ENCODE results near the gene AANAT. TPM values are rescaled to one million over a fixed set of nuclear protein-coding genes. Genes with fewer than 3 reads are reported as not detected.

AANAT gene
- total RNA-seq, 3 donors from 2014 or later (not counting 1 experiment from before 2014, with no cell fraction given): 0.28 to 0.50 TPM; not detected in 1

- no peaks in the 10 kb centered on the region for H3K9me3 Mint-ChIP-seq
- TF ChIP-seq, protein P1, sequence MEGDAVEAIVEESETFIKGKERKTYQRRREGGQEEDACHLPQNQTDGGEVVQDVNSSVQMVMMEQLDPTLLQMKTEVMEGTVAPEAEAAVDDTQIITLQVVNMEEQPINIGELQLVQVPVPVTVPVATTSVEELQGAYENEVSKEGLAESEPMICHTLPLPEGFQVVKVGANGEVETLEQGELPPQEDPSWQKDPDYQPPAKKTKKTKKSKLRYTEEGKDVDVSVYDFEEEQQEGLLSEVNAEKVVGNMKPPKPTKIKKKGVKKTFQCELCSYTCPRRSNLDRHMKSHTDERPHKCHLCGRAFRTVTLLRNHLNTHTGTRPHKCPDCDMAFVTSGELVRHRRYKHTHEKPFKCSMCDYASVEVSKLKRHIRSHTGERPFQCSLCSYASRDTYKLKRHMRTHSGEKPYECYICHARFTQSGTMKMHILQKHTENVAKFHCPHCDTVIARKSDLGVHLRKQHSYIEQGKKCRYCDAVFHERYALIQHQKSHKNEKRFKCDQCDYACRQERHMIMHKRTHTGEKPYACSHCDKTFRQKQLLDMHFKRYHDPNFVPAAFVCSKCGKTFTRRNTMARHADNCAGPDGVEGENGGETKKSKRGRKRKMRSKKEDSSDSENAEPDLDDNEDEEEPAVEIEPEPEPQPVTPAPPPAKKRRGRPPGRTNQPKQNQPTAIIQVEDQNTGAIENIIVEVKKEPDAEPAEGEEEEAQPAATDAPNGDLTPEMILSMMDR (IDR thresholded peaks at IDR 0.05): no peak
- H3K36me3 Mint-ChIP-seq: no peaks in the 10 kb centered on the region
- Histone ChIP-seq H3K36me3 (ENCODE audit: control insufficient read depth, insufficient read depth, low read length) (no peaks in the 10 kb centered on the region), H3K4me3 (ENCODE audit: low read length) (no peak overlapping the region), H3K27ac (ENCODE audit: low read length) (no peak overlapping the region), H3K9me3 (ENCODE audit: control insufficient read depth, insufficient read depth, low read length) (no peaks in the 10 kb centered on the region), H3K4me1 (ENCODE audit: control insufficient read depth, insufficient read depth, low read length) (no peaks in the 10 kb centered on the region), H3K27me3 (ENCODE audit: control insufficient read depth, insufficient read depth, low read length) (no peaks in the 10 kb centered on the region)
- 61% methylated on average over 9 of the region's 9 CpGs for WGBS (ENCODE audit: insufficient coverage)
- DNase-seq (no peak), ATAC-seq (peak in 1 of 3 donors; percentile 34)
- H3K4me1 Mint-ChIP-seq: no peaks in the 10 kb centered on the region
- H3K4me3 Mint-ChIP-seq: no peak overlapping the region
- no peak overlapping the region for H3K27ac Mint-ChIP-seq
- peaks cover 0 to 5% of the 10 kb centered on the region in 2 donors for H3K27me3 Mint-ChIP-seq (ENCODE audit: low read depth in 2 of 2)
- intact Hi-C loops (cut with micrococcal nuclease): no loop called here
These were observed 8.6 kb upstream of the AANAT start for GRCh38 chr17:76458580-76459490.

- no peaks in the 10 kb centered on the region for H3K4me1 ChIP-seq (ENCODE audit: control insufficient read depth, insufficient read depth, low read length)
- 83% methylated on average over 4 of the region's 4 CpGs for WGBS (ENCODE audit: insufficient coverage)
- H3K36me3 ChIP-seq (ENCODE audit: control insufficient read depth, insufficient read depth, low read length): no peaks in the 10 kb centered on the region
- no peak overlapping the region for H3K4me3 ChIP-seq (ENCODE audit: low read length)
- H3K27me3 ChIP-seq (ENCODE audit: control insufficient read depth, insufficient read depth, low read length): no peaks in the 10 kb centered on the region
- Mint-ChIP-seq H3K4me1 (no peaks in the 10 kb centered on the region), H3K9me3 (no peaks in the 10 kb centered on the region), H3K4me3 (no peak overlapping the region), H3K27me3 (ENCODE audit: low read depth in 2 of 2) (peaks cover 0 to 5% of the 10 kb centered on the region in 2 donors), H3K36me3 (no peaks in the 10 kb centered on the region), H3K27ac (no peak overlapping the region)
- no peak overlapping the region for H3K27ac ChIP-seq (ENCODE audit: low read length)
- TF ChIP-seq, protein P1 (IDR thresholded peaks at IDR 0.05): no peak
- intact Hi-C loops (cut with micrococcal nuclease): no loop called here
- ATAC-seq (no peak), DNase-seq (no peak)
- no peaks in the 10 kb centered on the region for H3K9me3 ChIP-seq (ENCODE audit: control insufficient read depth, insufficient read depth, low read length)
These were observed 7.7 kb upstream of the AANAT start for GRCh38 chr17:76459674-76460073.

- ATAC-seq: no peak
- H3K36me3 ChIP-seq (ENCODE audit: control insufficient read depth, insufficient read depth, low read length): no peaks in the 10 kb centered on the region
- no peaks in the 10 kb centered on the region for H3K9me3 ChIP-seq (ENCODE audit: control insufficient read depth, insufficient read depth, low read length)
- TF ChIP-seq, protein P1 (IDR thresholded peaks at IDR 0.05): no peak
- Mint-ChIP-seq H3K4me1 (peaks cover 0 to 8% of the 10 kb centered on the region in 2 donors), H3K36me3 (no peaks in the 10 kb centered on the region), H3K9me3 (no peaks in the 10 kb centered on the region), H3K4me3 (no peak overlapping the region), H3K27ac (no peak overlapping the region), H3K27me3 (ENCODE audit: low read depth in 2 of 2) (peaks cover 0 to 5% of the 10 kb centered on the region in 2 donors)
- intact Hi-C loops (cut with micrococcal nuclease): no loop called here
- 85% methylated on average over 11 of the region's 11 CpGs for WGBS (ENCODE audit: insufficient coverage)
- no peaks in the 10 kb centered on the region for H3K27me3 ChIP-seq (ENCODE audit: control insufficient read depth, insufficient read depth, low read length)
- DNase-seq: no peak
- H3K4me3 ChIP-seq (ENCODE audit: low read length): no peak overlapping the region
- peaks cover 13% of the 10 kb centered on the region for H3K4me1 ChIP-seq (ENCODE audit: control insufficient read depth, insufficient read depth, low read length)
- no peak overlapping the region for H3K27ac ChIP-seq (ENCODE audit: low read length)
These were observed 5.4 kb upstream of the AANAT start for GRCh38 chr17:76461765-76462555.
